T47D (cell line): ENCODE data around the gene PLK5.

Experiments used
- DNase-seq, 2 experiments: peaks; one replicate each; pipeline versions ENCODE4 v3.0.0 to v3.0.0-alpha.2; 2011 to 2012; ENCODE audit warnings: low read depth in 1 of 2, low spot score in 1 of 2
- JUND ChIP-seq: IDR thresholded peaks from 2 replicates; pipeline ENCODE4 v1.6.1; 2012; ENCODE audit warnings: low read depth
- in situ Hi-C: cut with HindIII; loops from 2 replicates; pipeline ENCODE4 v1.10.0; 2016; ENCODE audit warnings: low sequenced_read_pairs, low pct_unique_long_range_greater_than_20kb

Gene PLK5

DNA sequence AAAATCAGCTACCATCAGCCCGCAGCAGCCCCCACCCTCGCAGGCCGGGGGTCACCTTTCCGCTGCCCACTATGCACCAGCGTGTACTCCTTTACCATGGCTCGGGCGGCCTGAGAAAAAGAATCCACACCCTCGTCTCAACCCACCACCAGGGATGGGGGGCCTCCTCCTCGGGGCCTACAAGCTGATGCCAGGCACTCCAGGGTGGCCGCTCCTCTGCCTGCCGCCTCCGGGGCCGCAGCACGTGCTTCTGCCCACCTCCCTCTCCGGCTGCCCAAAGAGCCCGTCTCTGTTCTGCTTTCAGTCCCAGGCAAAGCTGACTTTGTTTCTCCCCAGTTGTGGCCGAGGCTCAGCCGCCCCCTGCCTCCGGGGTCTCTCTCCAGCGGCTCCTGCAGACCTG is 55.3 kb downstream of the PLK5 start:
- TF ChIP-seq JUND = no peak
- in situ Hi-C loops = no loop called here
- DNase-seq = no peak

GRCh38 chr19:1580382-1580781 is 56.5 kb downstream of the PLK5 start:
- DNase-seq = no peak
- in situ Hi-C loops = no loop called here
- TF ChIP-seq JUND = no peak

- no peak for TF ChIP-seq JUND
- in situ Hi-C loops = no loop called here
- no peak for DNase-seq
These were observed 57.1 kb downstream of the PLK5 start for GRCh38 chr19:1580957-1581356.

DNA sequence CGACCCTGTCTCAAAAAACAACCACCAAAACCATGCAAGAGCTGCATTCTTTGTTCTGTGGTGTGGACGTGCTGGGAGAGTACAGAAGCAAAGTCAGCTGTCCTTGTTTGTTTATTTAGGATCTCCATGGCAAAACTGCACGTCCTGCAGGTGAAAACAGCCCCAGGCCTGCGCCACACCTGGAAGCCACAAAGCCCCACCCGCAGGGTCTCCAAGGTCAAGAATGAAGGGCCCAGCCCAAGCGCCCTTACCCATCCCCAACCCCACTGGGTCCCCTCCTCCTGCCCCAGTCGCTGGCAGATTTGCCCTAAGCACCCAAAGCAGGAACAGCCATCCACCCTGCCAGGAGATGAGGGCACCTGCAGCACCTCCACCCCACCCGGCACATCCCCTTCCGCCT is 58.3 kb downstream of the PLK5 start:
- no peak for DNase-seq
- in situ Hi-C loops = no loop called here
- TF ChIP-seq JUND = no peak

- DNase-seq = no peak
- in situ Hi-C loops = no loop called here
- no peak for TF ChIP-seq JUND
These were observed 60.8 kb downstream of the PLK5 start for GRCh38 chr19:1584500-1585242.

- in situ Hi-C loops = no loop called here
- no peak for DNase-seq
- TF ChIP-seq JUND = no peak
These were observed 61.3 kb downstream of the PLK5 start for GRCh38 chr19:1585243-1585580.
